Adrenal gland (tissue), 5 donors: ENCODE data around the gene LRRC1.

Source experiments
- CTCF ChIP-seq, 6 experiments: fragments of 450-650 bp in 4 of 6; fragments of 200-600 bp in 2 of 6; sonication (generic) in 1 of 6; IDR thresholded peaks; 1 replicate in 5 of 6; 2 replicates in 1 of 6; pipeline versions ENCODE4 v1.5.1 to v1.8.0; 2016 to 2021; ENCODE audit warnings: antibody characterized with exemption in 6 of 6, mild to moderate bottlenecking in 2 of 6, moderate library complexity in 1 of 6
- POLR2A ChIP-seq, 2 donors: fragments of 450-650 bp; IDR thresholded peaks; one replicate each; pipeline ENCODE4 v1.6.1; 2017; ENCODE audit warnings: antibody characterized with exemption in 2 of 2, mild to moderate bottlenecking in 2 of 2, moderate library complexity in 1 of 2
- donor health status: DM: no; HTN: no; CAD: no.

DNA sequence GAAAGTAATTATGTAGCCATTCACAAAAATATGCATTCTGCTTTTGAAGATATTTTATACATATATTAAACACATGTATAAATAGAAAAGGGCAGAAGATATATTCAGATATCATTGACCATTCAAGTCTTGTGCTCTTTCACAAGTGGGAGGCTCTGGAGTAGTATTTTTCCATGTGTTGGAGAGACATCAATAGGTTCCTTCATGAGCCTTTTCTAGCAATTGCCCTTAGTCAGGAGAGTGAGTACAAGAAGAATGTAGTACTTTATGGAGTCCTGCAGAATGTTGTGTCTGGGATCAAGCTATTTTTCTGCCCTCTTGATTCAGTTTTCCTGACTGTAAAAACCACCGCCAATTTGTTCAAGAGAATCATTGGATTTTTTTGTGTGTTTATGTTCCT lies 117.9 kb downstream of the LRRC1 start:
- no peak for TF ChIP-seq CTCF (IDR thresholded peaks at IDR 0.05)
- no peak for TF ChIP-seq POLR2A (IDR thresholded peaks at IDR 0.05)
